NCI-H2171 (cell line): ENCODE data around the gene ZNF680.
"Not testable (repeated sequence)": the region's sequence is repeated elsewhere in the genome, so short reads cannot be mapped to it uniquely, and the experiment has no call there.

Experiments used
- DNase-seq: peaks from one replicate; lab custom pipeline; 2025; lab: John Stamatoyannopoulos, UW

ZNF680 gene

DNA sequence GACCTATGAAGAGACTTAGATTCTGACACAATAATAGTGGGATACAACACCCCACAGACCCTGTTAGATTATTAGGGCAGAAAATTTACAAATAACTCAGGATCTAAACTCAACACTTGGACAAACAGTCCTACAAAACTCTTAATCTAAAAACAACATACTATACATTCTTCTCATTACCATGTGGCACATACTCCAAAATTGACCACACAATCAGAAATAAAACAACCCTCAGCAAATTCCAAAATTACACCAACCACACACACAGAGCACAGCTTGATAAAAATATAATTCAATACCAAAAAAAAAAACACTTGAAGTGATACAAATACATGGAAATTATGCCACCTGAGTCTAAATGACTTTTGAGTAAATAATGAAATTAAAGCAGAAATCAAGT, 7.8 kb downstream of the ZNF680 start:
- DNase-seq: no peak

DNA sequence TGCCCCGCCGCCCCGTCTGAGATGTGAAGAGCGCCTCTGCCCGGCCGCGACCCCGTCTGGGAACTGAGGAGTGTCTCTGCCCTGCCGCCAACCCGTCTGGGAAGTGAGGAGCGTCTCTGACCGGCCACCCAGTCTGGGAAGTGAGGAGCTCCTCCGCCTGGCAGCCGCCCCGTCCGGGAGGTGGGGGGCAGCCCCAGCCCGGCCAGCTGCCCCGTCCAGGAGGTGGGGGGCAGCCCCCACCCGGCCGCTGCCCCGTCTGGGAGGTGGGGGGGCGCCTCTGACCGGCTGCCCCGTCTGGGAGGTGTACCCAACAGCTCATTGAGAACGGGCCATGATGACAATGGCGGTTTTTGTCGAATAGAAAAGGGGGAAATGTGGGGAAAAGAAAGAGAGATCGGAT, 8.7 kb downstream of the ZNF680 start:
- DNase-seq: not testable (repeated sequence)

DNA sequence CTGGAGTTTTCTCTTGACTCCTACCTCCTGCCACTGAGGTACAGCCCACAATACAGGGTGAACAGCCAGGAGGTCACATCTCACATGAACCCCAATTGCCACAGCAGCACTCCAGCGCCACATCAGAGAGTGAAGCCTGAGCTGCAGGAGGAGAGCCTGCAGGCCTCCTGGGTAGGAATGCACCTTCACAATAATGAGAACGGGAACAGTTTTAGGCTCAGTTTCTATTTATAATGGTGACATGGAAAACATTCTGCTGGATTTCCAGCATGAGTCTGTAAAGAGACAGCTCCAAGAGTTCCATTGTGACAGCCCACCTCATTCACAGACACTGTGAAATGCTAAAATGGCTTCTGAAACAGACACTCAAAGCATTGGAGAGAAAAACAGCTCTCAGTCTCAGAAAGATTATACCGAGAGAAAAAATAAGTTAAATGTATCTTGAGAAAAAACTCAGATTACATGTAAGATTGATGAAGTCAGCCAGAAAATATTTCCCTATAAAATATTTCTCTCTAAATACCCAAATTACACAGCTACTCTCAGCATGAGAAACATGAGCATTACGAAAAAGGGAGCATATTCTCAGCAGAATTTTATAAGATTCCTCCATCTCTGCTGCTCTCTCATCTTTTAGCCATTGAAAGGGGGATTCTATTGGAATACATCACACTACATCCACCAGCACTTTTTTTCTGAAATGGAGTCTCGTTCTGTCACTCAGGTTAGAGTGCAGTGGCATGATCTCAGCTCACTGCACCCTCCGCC, 11.3 kb downstream of the ZNF680 start:
- DNase-seq: no peak

DNA sequence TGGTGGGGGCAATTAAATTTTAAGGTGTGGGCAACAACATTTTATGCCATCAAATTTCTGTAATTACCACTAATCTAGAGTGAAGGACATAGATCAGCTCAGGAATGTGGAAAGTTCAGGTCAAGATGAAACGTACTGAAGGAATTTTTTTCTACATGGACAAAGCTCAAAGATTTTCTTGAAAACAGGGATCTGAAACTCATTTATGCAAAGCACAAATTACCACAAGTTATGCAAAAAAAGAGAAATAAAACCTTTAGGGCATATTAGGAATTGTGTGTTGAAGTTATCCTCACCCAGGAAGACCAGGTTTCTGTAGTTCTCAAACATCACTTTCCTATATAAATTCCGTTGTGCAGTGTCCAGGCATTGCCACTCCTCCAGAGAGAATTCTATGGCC, 18.9 kb downstream of the ZNF680 start:
- DNase-seq: no peak

DNA sequence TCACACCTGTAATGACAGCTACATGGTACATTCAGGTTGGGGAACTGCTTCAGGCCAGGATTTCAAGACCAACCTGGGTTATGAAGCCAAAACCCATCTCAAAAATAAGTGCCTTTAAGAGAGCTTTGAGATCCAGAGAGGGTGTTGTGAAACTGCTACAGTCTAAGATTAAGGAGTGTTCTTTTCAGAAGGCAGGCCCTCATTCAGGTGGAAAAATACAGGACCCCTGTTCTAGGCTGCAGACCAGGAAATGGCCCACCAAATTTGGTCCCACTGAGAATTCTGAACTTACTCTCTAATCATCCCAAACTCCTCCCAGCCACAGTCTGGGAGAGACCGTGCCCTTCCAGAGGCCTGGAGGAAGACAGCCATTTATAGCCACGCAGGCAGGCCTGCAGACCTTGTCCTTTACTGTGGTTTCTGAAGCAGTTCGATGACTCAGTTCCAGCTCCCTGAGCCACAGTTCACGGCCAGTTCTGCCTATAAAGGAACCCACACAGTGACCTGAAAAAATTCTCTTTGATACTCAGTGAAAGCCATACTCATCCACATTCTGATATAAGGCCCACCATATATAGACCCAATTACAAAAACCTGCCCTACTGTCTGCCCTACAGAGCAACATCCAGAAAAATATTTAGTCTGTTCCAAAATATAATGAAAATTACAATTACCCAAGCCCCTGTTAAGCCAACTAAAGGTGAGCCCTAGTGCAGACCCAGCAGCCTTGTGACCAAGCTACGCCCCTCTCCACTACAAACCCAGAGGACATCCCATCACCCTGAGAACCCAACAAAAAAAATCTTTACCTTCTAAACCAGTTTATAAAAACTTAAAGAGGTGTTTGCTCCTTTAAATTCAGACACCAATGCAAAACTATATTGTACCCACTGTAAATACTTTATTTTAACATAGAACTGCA, 21.2 kb downstream of the ZNF680 start:
- no peak for DNase-seq

DNA sequence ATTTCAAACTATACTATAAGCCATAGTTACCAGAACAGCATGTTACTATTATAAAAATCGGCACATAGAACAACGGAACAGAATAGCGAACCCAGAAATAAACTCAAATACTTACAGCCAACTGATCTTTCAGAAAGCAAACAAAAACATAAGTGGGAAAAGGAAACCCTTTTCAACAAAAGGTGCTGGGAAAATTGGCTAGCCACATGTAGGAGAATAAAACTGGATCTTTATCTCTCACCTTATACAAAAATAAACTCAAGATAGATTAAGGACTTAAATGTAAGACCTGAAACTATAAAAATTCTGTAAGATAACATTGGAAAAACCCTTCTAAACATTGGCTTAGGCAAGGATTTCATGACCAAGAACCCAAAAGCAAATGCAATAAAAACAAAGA, 29.1 kb downstream of the ZNF680 start:
- DNase-seq: no peak

DNA sequence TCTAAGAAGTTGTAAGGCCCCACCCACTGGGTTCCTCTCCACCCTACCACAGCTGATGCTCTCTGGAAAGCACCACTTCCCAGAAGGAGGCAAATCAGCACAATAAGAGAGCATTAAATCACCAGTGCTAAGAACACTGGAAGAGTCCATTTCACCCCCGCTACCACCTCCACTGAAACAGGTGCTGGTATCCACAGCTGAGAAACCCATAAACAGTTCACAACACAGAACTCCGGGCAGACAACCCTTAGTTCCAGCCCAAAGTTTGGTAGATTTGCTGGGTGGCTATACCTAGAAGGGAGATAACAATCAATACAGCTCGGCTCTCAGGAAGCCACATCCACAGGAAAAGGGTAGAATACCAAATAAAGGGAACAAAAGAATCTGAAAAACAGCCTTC, 34.1 kb downstream of the ZNF680 start:
- no peak for DNase-seq

DNA sequence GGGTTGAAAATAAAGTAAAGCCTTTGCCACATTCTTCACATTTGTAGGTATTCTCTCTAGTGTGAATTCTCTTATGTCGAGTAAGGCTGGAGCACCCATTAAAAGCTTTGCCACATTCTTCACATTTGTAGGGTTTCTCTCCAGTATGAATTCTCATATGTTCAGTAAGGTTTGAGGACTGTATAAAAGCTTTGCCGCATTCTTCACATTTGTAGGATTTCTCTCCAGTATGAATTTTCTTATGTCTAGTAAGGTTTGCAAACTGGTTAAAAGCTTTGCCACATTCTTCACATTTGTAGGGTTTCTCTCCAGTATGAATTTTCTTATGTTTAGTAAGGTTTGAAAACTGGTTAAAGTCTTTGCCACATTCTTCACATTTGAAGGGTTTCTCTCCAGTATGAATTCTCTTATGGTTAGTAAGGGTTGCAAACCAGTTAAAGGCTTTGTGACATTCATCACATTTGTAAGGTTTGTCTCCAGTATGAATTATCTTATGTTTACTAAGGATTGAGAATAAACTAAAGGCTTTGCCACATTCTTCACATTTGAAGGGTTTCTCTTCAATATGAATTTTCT, 41.4 kb downstream of the ZNF680 start:
- no peak for DNase-seq

DNA sequence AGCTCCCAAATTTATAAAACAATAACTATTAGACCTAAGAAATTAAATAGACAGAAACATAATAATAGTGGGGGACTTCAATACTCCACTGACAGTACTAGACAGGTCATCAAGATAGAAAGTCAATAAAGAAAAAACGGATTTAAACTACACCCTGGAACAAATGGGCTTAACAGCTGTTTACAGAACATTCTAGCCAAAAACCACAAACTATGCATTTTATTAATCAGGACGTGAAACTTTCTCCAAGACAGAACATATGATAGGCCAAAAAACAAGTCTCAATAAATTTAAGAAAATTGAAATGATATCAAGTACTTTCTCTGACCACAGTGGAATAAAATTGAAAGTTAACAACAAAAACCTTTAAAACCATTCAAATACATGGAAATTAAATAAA, 46.4 kb downstream of the ZNF680 start:
- DNase-seq: no peak

DNA sequence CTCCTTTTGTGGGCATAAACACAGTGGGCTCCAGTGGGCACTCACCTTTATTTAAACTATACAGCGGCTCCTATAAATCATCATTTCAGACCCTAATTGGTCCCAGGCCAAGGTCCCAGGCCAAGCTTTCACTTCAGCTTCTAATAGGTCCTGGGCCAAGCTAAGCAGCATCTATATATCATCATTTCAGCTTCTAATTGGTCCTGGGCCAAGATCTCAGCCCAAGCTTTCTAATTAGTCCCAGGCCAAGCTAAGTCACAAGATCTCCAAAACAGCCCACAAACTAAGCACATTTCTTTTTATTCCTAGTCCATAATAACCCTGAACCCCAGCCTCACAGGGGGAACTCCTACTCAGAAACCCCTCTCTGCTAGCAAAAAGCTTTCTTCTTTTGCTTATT, 47.1 kb downstream of the ZNF680 start:
- DNase-seq: no peak

DNA sequence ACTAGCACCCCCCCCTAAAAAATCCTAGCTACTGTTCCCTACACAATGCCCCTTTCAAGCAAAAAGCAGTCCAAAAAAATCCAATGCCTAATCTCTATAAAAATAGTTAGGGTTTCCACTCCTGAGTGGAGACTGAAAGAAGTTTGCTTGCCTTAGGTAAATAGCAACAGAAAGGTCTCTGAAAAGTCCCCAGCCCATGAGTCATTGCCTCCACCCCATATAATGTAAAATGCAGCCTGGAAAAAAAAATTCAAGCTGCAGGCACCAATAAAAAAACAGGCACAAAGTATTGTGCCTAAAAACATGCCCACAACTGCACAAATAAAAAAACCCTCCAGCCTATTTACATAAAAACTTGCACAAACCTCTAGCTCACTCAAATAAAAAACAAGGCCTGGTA, 47.5 kb downstream of the ZNF680 start:
- DNase-seq: no peak

DNA sequence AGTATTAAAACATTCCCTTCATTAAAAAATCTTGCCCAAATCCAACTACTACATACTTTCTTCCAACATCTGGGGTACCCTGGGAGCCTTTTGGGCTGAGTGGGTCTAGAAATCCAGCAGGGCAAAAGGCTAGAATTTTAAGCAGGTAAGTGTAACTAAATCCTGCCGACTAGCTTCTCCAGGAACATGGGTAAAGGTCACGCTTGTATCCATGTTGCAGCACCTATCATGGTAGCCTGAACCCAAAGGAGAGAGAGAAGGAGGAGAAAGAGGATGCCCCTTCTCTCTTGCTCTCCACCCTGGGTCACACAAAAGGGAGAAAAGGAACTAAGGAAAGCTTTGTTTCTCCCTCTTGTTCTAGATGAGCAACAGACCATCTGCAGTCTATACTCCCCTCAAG, 53.3 kb downstream of the ZNF680 start:
- DNase-seq: no peak

DNA sequence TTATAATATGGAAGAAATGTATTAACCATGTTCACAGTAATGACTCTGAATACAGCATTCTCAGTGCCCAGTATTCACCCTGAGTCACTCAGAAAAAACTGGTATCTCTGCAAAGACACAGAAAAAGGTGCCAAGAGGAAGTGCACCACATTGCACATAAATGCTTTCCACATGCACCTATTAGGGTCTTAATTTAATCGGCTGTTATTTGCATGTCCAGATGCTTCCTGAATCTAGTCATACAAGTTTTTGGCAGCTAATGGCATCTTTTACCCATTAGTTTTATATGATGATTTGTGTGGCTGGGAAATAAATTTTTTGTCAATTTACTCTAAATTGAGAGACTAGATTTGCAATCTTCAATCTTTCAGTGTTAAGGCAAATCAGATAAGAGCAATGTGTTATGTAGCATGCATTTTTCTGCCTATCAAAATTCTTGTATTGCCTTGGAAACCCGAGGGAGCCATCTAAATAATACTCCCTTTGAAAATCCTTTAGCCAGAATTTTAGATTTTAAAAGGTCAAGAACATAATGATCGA, 58.2 kb downstream of the ZNF680 start:
- DNase-seq: no peak

DNA sequence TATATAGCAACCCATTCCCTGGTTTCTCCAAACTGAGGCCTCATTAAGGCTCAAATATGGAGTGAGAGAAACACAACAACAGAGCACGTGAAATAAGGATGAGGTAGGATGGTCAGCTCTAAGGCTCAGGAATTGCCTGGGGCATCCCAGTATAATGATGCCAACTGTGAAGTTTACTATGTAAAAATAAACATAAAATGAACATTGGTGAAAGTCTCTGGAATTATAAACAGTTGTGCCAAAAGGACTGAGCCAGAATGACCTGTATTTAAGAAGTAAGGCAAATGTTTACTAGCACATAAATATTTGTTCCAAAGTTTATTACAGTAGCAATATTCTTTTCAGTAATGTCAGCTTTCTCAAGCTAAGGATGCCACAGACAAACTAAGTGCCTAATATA, 64.6 kb downstream of the ZNF680 start:
- DNase-seq: no peak

DNA sequence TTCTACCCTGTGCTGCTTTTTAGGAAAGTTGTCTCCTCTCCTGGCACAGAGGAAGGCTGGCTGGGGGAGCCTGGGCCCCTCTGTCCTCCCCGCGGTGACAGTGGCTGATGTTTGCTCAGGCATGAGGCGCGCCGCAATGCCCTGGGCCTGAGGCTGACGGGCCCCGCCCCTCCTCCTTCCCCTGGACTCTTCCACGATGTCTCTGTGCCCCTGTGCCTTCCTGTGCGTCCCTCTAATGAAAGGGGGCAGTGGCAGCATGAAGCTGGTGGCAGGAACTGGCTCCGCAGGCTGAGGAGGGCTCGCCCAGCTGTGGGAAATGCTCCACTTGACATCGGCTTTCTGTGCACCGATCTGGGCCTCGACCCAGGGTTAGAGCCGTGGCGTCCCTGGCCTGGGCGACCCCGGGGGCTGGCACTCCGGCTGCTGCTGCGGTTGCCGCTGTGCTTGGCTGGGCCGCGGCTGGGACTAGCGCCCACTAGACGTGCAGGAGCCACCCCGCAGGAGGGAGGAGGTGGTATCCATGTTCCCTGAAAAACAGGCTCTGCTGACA, 67.9 kb downstream of the ZNF680 start:
- no peak for DNase-seq

DNA sequence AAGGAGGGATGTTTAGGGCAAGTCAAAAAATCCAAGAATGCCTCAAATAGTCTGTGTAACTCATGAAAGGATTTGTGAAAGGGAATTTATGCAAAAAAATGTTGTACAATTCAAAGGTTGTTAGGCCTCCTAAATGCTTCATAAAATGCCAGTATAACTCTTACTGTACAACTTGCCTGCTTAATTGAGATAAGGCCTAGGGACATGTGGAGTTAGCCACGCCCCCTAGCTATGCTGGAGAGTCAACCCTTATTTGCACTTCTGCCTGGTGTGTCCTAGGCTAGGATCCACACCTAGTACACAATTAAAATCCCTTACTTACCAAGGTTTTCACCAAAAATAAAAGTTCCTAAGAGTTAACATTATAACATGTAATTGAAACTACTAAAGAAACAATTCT, 77.2 kb downstream of the ZNF680 start:
- no peak for DNase-seq
